ENCODE results near the gene RCL1. TPM values are rescaled to one million over a fixed set of nuclear protein-coding genes. Genes with fewer than 3 reads are reported as not detected.

Gene RCL1
- total RNA-seq, 4 donors from 2014 or later: 13.4 to 19.1 (median 14.9) TPM

DNA sequence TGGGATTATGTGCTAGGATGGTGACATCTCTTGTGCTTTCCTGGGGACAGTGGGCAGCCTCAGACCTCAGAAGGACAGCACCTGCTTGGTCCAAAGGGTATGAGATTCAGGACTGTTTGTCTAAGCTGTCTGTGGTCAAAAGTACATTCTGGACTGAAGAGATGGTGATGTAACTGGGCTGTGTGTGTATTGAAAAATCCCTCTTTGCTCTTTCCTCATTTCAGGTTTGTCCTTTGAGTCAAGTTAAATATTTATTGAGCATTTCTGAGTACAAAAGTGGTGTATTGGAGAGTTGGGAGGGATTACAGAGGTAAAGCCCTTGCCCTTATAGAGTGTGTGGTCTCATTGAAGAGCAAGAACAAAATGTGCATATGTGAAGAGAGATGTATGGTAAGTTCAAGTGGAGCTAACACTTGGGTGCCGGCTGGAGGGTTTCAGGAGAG lies 46.7 kb downstream of the RCL1 start:
- H3K36me3 ChIP-seq: peaks cover 1 to 32% (median 17%) of the 10 kb centered on the region in 4 donors
- no peaks in the 10 kb centered on the region for H3K9me3 ChIP-seq
- TF ChIP-seq, protein P1, sequence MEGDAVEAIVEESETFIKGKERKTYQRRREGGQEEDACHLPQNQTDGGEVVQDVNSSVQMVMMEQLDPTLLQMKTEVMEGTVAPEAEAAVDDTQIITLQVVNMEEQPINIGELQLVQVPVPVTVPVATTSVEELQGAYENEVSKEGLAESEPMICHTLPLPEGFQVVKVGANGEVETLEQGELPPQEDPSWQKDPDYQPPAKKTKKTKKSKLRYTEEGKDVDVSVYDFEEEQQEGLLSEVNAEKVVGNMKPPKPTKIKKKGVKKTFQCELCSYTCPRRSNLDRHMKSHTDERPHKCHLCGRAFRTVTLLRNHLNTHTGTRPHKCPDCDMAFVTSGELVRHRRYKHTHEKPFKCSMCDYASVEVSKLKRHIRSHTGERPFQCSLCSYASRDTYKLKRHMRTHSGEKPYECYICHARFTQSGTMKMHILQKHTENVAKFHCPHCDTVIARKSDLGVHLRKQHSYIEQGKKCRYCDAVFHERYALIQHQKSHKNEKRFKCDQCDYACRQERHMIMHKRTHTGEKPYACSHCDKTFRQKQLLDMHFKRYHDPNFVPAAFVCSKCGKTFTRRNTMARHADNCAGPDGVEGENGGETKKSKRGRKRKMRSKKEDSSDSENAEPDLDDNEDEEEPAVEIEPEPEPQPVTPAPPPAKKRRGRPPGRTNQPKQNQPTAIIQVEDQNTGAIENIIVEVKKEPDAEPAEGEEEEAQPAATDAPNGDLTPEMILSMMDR (IDR thresholded peaks at IDR 0.05): no peak
- no peak for TF ChIP-seq POLR2A (IDR thresholded peaks at IDR 0.05; ENCODE audit: low read depth)
- TF ChIP-seq POLR2AphosphoS5 (IDR thresholded peaks at IDR 0.05): no peak
- no peak for TF ChIP-seq EP300 (IDR thresholded peaks at IDR 0.05)
- H3K27me3 ChIP-seq: no peaks in the 10 kb centered on the region
- peaks cover 3 to 32% (median 27%) of the 10 kb centered on the region in 4 donors for H3K4me1 ChIP-seq
- WGBS: 96% methylated on average over 1 of the region's 1 CpG
- no peak overlapping the region for H3K4me3 ChIP-seq
- H3K27ac ChIP-seq (replicated peaks in 1 of 4): no peak overlapping the region
- DNase-seq (ENCODE audit: extremely low spot score): no peak
- intact Hi-C loops (cut with DNase I): no loop called here

DNA sequence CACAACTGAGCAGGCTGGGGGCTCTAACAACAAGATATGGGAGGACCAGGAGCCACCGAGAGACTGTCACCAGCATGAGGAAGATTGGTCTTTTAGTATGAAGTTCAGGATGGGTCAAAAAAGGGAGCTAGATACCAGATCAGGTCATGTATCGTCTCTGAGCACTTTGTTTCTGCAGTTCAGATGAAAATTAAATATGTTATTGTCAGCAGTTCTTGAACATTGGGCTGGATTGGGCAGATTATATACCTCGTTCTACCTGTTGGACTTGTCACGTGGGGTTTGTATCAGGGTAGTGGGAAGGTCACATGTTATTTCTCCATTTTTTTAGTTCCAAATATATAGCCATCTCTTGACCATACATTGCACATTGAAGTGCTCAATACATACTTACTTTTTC lies 47.3 kb downstream of the RCL1 start:
- Histone ChIP-seq H3K4me1 (peaks cover 3 to 32% (median 27%) of the 10 kb centered on the region in 4 donors), H3K9me3 (no peaks in the 10 kb centered on the region), H3K27me3 (no peaks in the 10 kb centered on the region), H3K36me3 (peaks cover 4 to 32% (median 22%) of the 10 kb centered on the region in 4 donors), H3K27ac (replicated peaks in 1 of 4) (no peak overlapping the region), H3K4me3 (no peak overlapping the region)
- intact Hi-C loops (cut with DNase I): no loop called here
- 93% methylated on average over 4 of the region's 4 CpGs for WGBS
- no peak for DNase-seq (ENCODE audit: extremely low spot score)
- TF ChIP-seq, protein P1 (IDR thresholded peaks at IDR 0.05): no peak
- no peak for TF ChIP-seq POLR2AphosphoS5 (IDR thresholded peaks at IDR 0.05)
- TF ChIP-seq EP300 (IDR thresholded peaks at IDR 0.05): no peak
- TF ChIP-seq POLR2A (IDR thresholded peaks at IDR 0.05; ENCODE audit: low read depth): no peak

DNA sequence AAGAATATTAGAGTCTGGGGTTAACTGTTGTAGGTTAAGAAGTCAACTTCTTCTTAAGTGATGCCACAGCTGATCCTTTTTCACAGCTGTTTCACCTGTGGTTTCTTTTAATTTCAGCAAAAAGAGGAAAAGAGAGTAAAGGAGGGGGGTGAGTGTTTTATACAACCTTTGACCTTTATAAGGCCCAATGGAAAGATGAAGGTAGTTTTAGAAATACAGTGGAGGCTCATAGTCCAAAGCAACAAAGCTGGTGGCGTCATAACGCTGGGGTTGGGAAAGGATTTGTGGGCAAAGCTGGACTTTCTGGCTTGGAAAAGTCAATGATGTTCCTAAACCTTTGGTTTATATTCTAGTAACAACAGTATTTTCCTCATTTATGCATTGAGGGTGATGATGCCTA lies 49.5 kb downstream of the RCL1 start:
- no peaks in the 10 kb centered on the region for H3K9me3 ChIP-seq
- H3K36me3 ChIP-seq: peaks cover 4 to 49% (median 34%) of the 10 kb centered on the region in 4 donors
- no peak overlapping the region for H3K27ac ChIP-seq (replicated peaks in 1 of 4)
- no peaks in the 10 kb centered on the region for H3K27me3 ChIP-seq
- peaks cover 3 to 18% (median 15%) of the 10 kb centered on the region in 4 donors for H3K4me1 ChIP-seq
- no peak for DNase-seq (ENCODE audit: extremely low spot score)
- TF ChIP-seq, protein P1 (IDR thresholded peaks at IDR 0.05): no peak
- no peak for TF ChIP-seq POLR2AphosphoS5 (IDR thresholded peaks at IDR 0.05)
- TF ChIP-seq POLR2A (IDR thresholded peaks at IDR 0.05; ENCODE audit: low read depth): no peak
- TF ChIP-seq EP300 (IDR thresholded peaks at IDR 0.05): no peak
- intact Hi-C loops (cut with DNase I): no loop called here
- WGBS: 100% methylated on average over 2 of the region's 2 CpGs
- H3K4me3 ChIP-seq: no peak overlapping the region

DNA sequence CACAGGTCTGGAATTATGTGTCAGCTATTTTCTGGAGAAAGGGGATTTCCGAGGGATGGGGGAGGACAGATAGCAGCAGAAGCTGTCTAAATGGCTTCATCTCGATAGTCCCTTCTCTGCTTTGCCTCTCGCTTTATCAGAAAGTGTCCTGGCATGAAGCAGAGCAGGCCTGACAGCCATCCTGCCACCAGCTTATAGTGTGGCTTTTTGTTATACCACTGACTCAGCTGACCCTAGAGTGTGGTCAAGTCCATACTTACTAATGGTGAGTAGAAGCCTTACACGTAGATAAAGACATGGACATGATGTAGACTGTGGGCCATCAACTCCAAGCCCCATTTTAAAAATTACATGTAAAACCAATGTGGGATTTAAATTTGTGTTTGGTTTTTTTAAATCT lies 50.0 kb downstream of the RCL1 start:
- TF ChIP-seq, protein P1 (IDR thresholded peaks at IDR 0.05): no peak
- no peak for TF ChIP-seq POLR2AphosphoS5 (IDR thresholded peaks at IDR 0.05)
- TF ChIP-seq POLR2A (IDR thresholded peaks at IDR 0.05; ENCODE audit: low read depth): no peak
- no peak for TF ChIP-seq EP300 (IDR thresholded peaks at IDR 0.05)
- H3K36me3 ChIP-seq: peaks cover 4 to 53% (median 39%) of the 10 kb centered on the region in 4 donors

More for the DNA sequence above, 50.0 kb downstream of the RCL1 start:
- Histone ChIP-seq H3K4me1 (peaks cover 0 to 13% (median 10%) of the 10 kb centered on the region in 4 donors), H3K9me3 (no peaks in the 10 kb centered on the region), H3K4me3 (no peak overlapping the region), H3K27ac (replicated peaks in 1 of 4) (no peak overlapping the region), H3K27me3 (no peaks in the 10 kb centered on the region)
- WGBS: 94% methylated on average over 4 of the region's 4 CpGs
- intact Hi-C loops (cut with DNase I): no loop called here
- no peak for DNase-seq (ENCODE audit: extremely low spot score)
